Hepatocyte (in vitro differentiated cells): ENCODE data around the gene ALPP.

Experiments used
- EZH2 ChIP-seq: fragments of 200-600 bp; sonication (generic); IDR thresholded peaks from 2 replicates; pipeline ENCODE4 v1.6.1; 2016; ENCODE audit warnings: antibody characterized with exemption, mild to moderate bottlenecking, borderline replicate concordance
- EZH2phosphoT487 ChIP-seq: fragments of 200-600 bp; sonication (generic); IDR thresholded peaks from one replicate; pipeline ENCODE4 v1.6.1; 2018; ENCODE audit warnings: antibody characterized with exemption, mild to moderate bottlenecking, low read depth, moderate library complexity; ENCODE audit not compliant: unreplicated experiment, severe bottlenecking
- TF ChIP-seq, protein P1 (sequence below): fragments of 200-600 bp; sonication (generic); IDR thresholded peaks from 2 replicates; pipeline ENCODE4 v1.5.1; 2016; ENCODE audit warnings: antibody characterized with exemption, mild to moderate bottlenecking; ENCODE audit not compliant: poor library complexity

DNA sequence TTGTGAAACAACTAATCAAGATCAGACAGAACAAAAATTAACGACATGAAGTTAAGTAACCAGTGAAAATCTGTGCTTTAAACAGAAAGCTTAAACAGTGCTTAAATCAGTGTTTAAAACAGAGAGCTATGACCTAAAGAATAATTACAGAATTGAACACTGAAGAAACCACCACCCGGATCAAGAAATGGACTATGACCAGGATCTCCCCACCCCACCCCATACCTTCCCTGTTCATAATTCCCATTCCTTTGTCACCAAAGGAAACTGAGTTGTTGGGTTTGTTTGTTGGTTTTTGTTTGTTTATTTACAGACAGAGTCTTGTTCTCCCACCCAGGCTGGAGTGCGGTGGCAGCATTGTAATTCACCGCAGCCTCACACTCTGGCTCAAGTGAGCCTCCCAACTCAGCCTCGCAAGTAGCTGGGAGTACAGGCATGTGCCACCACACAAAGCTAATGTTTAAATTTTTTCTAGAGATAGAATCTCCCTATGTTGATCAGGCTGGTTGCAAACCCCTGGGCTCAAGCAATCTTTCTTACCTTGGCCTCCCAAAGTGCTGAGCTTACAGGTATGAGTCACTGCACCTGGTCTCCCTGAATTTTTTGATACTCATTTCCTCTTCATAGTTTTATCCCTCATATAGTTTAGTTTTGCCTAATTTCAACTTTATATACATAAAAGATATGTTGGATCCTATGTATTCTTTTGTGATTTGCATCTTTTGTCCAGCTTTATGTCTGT is 19.9 kb downstream of the ALPP start:
- TF ChIP-seq, protein P1, sequence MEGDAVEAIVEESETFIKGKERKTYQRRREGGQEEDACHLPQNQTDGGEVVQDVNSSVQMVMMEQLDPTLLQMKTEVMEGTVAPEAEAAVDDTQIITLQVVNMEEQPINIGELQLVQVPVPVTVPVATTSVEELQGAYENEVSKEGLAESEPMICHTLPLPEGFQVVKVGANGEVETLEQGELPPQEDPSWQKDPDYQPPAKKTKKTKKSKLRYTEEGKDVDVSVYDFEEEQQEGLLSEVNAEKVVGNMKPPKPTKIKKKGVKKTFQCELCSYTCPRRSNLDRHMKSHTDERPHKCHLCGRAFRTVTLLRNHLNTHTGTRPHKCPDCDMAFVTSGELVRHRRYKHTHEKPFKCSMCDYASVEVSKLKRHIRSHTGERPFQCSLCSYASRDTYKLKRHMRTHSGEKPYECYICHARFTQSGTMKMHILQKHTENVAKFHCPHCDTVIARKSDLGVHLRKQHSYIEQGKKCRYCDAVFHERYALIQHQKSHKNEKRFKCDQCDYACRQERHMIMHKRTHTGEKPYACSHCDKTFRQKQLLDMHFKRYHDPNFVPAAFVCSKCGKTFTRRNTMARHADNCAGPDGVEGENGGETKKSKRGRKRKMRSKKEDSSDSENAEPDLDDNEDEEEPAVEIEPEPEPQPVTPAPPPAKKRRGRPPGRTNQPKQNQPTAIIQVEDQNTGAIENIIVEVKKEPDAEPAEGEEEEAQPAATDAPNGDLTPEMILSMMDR = no peak
- TF ChIP-seq EZH2phosphoT487 (no peak), EZH2 (no peak)
